K562 (cell line): ENCODE results near the gene NACC1. TPM values are rescaled to one million over a fixed set of nuclear protein-coding genes. Genes with fewer than 3 reads are reported as not detected.

Source experiments
- ATAC-seq: fragments of 200-7000 bp; cut with Tn5 transposase; 3 replicates; pipeline ENCODE4 v1.9.1; 2020; ENCODE audit warnings: moderate library complexity
- BruUV-seq: library from RNA; stranded (reverse); fragments of 400-500 nt; replicated peaks from 2 replicates; lab custom pipeline; 2021; lab: Mats Ljungman, UMichigan
- CTCF ChIA-PET: fragments of 300-600 bp; formaldehyde crosslinking; extraction: SDS; loops from one replicate; lab custom pipeline; 2021; ENCODE audit warnings: low intra/inter-chr PET ratio; lab: Yijun Ruan, JAX
- POLR2A ChIA-PET: fragments of 300-600, 350-650 bp; sonication (Branson Sonifier 250); formaldehyde crosslinking; extraction: SDS; loops from one replicate; lab custom pipeline; 2021; ENCODE audit warnings: antibody characterized with exemption, inconsistent platforms; lab: Yijun Ruan, JAX
- DNase-seq, 4 experiments: peaks; one replicate each; pipeline versions ENCODE4 v3.0.0 to v3.0.0-alpha.2; 2011 to 2018; ENCODE audit warnings: low spot score in 3 of 4, mixed read lengths in 3 of 4; ENCODE audit errors: extremely low read depth in 1 of 4
- FAIRE-seq: peaks from 2 replicates; lab custom pipeline; 2011; peaks lifted over from hg19 to GRCh38; lab: Jason Lieb, UNC
- H2AFZ ChIP-seq: 2 replicates; pipeline ENCODE4 v1.6.0; 2011; ENCODE audit warnings: low read depth, low read length, control low read depth, inconsistent platforms
- H3K27ac ChIP-seq: fragments of 200-600 bp; 3 replicates; pipeline ENCODE4 v1.8.0; 2011; ENCODE audit warnings: low read depth, mild to moderate bottlenecking, control low read depth, inconsistent platforms, low read length, moderate library complexity, mixed read lengths; ENCODE audit errors: extremely low read depth
- H3K27me3 ChIP-seq, 2 experiments: fragments of 300-600 bp in 1 of 2; 2 replicates in 1 of 2; 3 replicates in 1 of 2; pipeline versions ENCODE4 v1.6.0 to v1.8.0; 2011; ENCODE audit warnings: inconsistent platforms in 2 of 2, low read length in 2 of 2, mild to moderate bottlenecking in 1 of 2, mixed read lengths in 1 of 2, moderate library complexity in 1 of 2; ENCODE audit not compliant: control insufficient read depth in 2 of 2, insufficient read depth in 2 of 2
- H3K36me3 ChIP-seq: fragments of 300-600 bp; 3 replicates; pipeline ENCODE4 v1.8.0; 2011; ENCODE audit warnings: mild to moderate bottlenecking, low read length, inconsistent platforms; ENCODE audit not compliant: control insufficient read depth, insufficient read depth
- H3K4me1 ChIP-seq, 2 experiments: fragments of 200-600 bp in 1 of 2; replicated peaks in 1 of 2; 2 replicates in 1 of 2; 3 replicates in 1 of 2; pipeline versions ENCODE4 v1.5.1 to v1.8.0; 2011; ENCODE audit warnings: inconsistent platforms in 2 of 2, low read length in 2 of 2, mild to moderate bottlenecking in 1 of 2, mixed read lengths in 1 of 2, moderate library complexity in 1 of 2; ENCODE audit not compliant: control insufficient read depth in 2 of 2, insufficient read depth in 2 of 2
- H3K4me2 ChIP-seq: 2 replicates; pipeline ENCODE4 v1.6.1; 2011; ENCODE audit warnings: low read length, control low read depth, inconsistent platforms, mixed read lengths; ENCODE audit not compliant: insufficient read depth
- H3K4me3 ChIP-seq: fragments of 200-600 bp; sonication (generic), shearing (Covaris generic); 2 replicates; pipeline ENCODE4 v1.5.1; 2016; ENCODE audit warnings: control low read depth, inconsistent platforms
- H3K79me2 ChIP-seq: fragments of 200-600 bp; 3 replicates; pipeline ENCODE4 v1.8.0; 2011; ENCODE audit warnings: low read length, inconsistent platforms; ENCODE audit not compliant: control insufficient read depth, insufficient read depth
- H3K9ac ChIP-seq, 2 experiments: 2 replicates each; pipeline versions ENCODE4 v1.6.0 to v1.6.1; 2011; ENCODE audit warnings: low read depth in 2 of 2, low read length in 2 of 2, control low read depth in 1 of 2, inconsistent platforms in 1 of 2, mild to moderate bottlenecking in 1 of 2, mixed read lengths in 1 of 2; ENCODE audit not compliant: insufficient read depth in 1 of 2
- H3K9me1 ChIP-seq: one replicate; pipeline ENCODE4 v1.6.0; 2011; ENCODE audit warnings: inconsistent platforms, mild to moderate bottlenecking, low read length, moderate library complexity; ENCODE audit not compliant: control insufficient read depth, insufficient read depth
- H3K9me3 ChIP-seq: replicated peaks from 2 replicates; pipeline ENCODE4 v1.5.1; 2011; ENCODE audit warnings: low read depth, low read length, inconsistent platforms; ENCODE audit not compliant: control insufficient read depth, insufficient read depth
- H4K20me1 ChIP-seq: replicated peaks from 2 replicates; pipeline ENCODE4 v1.6.1; 2011; ENCODE audit warnings: low read length, inconsistent platforms, mixed read lengths; ENCODE audit not compliant: control insufficient read depth, insufficient read depth
- BRCA1 ChIP-seq, 2 experiments: fragments of 450-650 bp in 1 of 2; sonication (generic) in 1 of 2; formaldehyde crosslinking in 1 of 2; IDR thresholded peaks; 2 replicates each; pipeline versions ENCODE4 v1.5.0 to v1.6.1; 2017 to 2020; ENCODE audit warnings: mild to moderate bottlenecking in 1 of 2, missing genetic modification reagents in 1 of 2
- DACH1 ChIP-seq: fragments of 450-650 bp; IDR thresholded peaks from 2 replicates; pipeline ENCODE4 v1.6.1; 2018; ENCODE audit not compliant: partially characterized antibody
- PTBP1 ChIP-seq: fragments of 200-400 bp; formaldehyde crosslinking; IDR thresholded peaks from 2 replicates; pipeline ENCODE4 v1.6.1; 2017; ENCODE audit warnings: low read depth, low read length
- RAD21 ChIP-seq, 2 experiments: fragments of 250-450 bp in 1 of 2; fragments of 450-650 bp in 1 of 2; sonication (Bioruptor Pico) in 1 of 2; formaldehyde crosslinking in 1 of 2; IDR thresholded peaks in 1 of 2; conservative IDR thresholded peaks in 1 of 2; 2 replicates each; pipeline versions ENCODE4 v1.4.0 to v1.8.0; 2020 to 2022; ENCODE audit warnings: mild to moderate bottlenecking in 2 of 2, moderate library complexity in 1 of 2
- RBFOX2 ChIP-seq: fragments of 200-400 bp; formaldehyde crosslinking; IDR thresholded peaks from 2 replicates; pipeline ENCODE4 v1.6.1; 2017; ENCODE audit warnings: low read depth, mild to moderate bottlenecking, low read length, moderate library complexity
- RHOXF2B ChIP-seq: fragments of 250-450 bp; sonication (Bioruptor Pico); conservative IDR thresholded peaks from 2 replicates; pipeline ENCODE4 v1.5.1; 2021
- SAP30 ChIP-seq: fragments of 200-600 bp; sonication (generic); IDR thresholded peaks from 2 replicates; pipeline ENCODE4 v1.6.1; 2012; ENCODE audit warnings: borderline replicate concordance, low read depth, mild to moderate bottlenecking, moderate library complexity, low read length, control low read depth, inconsistent platforms; ENCODE audit not compliant: insufficient read depth, poor library complexity, severe bottlenecking
- SUPT5H ChIP-seq: fragments of 450-650 bp; IDR thresholded peaks from 2 replicates; pipeline ENCODE4 v1.6.1; 2016
- ZNF316 ChIP-seq: fragments of 450-650 bp; IDR thresholded peaks from 2 replicates; pipeline ENCODE4 v1.6.1; 2016
- WGBS: fragments of 100-300 bp; shearing (Covaris generic); methylation state at CpG from one replicate; pipeline ENCODE4 v1.1.6; 2016; ENCODE audit warnings: low coverage, mixed read lengths; ENCODE audit not compliant: insufficient coverage; ENCODE audit errors: missing lambda C conversion rate; 5-methylcytosine and 5-hydroxymethylcytosine counted together
- in situ Hi-C: fragments of 300-500 bp; cut with MboI; formaldehyde crosslinking; loops from 4 replicates; pipeline ENCODE4 v1.15.0; 2018; ENCODE audit warnings: inconsistent platforms, mixed read lengths
- intact Hi-C: fragments of 100-400 bp; cut with micrococcal nuclease; formaldehyde crosslinking; loops from 2 replicates; pipeline ENCODE4 v1.14.2; 2022
- polyA plus RNA-seq, 8 experiments: library from polyadenylated mRNA; depleted of rRNA in 4 of 8; stranded (reverse) in 5 of 8; unstranded in 3 of 8; fragments of >200 nt; fragmentation: Nextera tagmentation in 2 of 8; fragmentation: Illumina TruSeq in 1 of 8; extraction: Ambion mirVana in 2 of 8; extraction: Trizol in 1 of 8; gene quantifications; 2 replicates each; pipeline versions ENCODE4 v1.2.1 to v1.2.3, GENCODE V29; 2011 to 2014; ENCODE audit warnings: inconsistent platforms in 1 of 8, missing spikeins in 1 of 8
- total RNA-seq, 7 experiments: library from RNA; depleted of rRNA in 6 of 7; stranded (reverse); fragments of >200 nt in 6 of 7; fragmentation: Illumina TruSeq in 2 of 7; extraction: Trizol in 2 of 7; gene quantifications; 2 replicates each; pipeline versions ENCODE4 v1.2.1 to v1.2.3, GENCODE V29; 2011 to 2021; ENCODE audit warnings: low replicate concordance in 1 of 7
- TF ChIP-seq, protein P1 (sequence below): fragments of 200-600 bp; sonication (generic); IDR thresholded peaks from one replicate; pipeline ENCODE4 v1.6.1; 2012; ENCODE audit warnings: mild to moderate bottlenecking, low read depth, low read length, inconsistent platforms

NACC1 gene
- total and polyA plus RNA-seq, 9 of the 15 experiments (the other 6 are each of a cell fraction or from before 2014, with no cell fraction given): 0.04 to 96.6 (median 25.8) TPM

DNA sequence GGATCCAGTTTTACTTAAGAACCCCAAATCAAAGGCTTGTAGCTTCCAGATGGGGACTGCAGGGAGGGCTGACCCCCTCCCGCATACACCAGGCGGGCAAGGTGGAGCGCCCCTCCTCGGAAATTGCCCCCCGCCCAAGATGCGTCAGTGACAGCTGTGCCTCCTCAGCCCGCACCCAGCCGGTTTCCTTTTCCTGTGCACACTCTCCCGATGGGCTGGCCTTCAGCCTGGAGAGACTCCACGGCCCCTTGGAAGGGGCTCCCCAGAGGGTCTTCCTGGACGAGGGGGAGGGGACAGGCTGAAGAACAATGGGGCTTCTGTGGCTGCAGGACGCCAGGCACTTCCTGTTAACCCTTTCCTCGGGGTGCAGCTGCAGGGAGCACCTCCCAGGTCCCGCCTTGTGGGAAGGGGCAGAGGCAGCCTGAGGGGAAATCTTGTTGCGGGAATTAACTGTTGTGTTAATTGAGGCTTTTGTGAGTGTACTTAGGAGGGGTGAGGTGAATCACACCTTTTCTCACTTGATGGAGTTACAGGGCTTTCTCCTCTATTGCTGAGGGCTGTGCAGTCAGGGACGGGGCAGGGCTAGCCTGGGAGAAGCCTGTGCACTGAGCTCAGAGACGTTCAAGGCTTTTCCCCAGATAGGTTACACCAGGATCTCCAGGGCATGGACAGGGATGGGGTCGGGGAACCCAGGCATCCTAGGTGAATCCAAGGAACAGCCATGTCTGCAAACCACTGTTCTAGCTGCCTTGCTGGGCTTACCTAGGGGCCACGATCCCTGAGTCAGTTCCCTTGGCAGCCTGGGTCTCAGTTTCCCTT, 46.5 kb downstream of the NACC1 start:
- Histone ChIP-seq H3K9me3 (no peaks in the 10 kb centered on the region), H3K36me3 (no peaks in the 10 kb centered on the region; the same call in 2 of the 3 replicates), H3K9me1 (no peaks in the 10 kb centered on the region), H3K4me1 (peaks cover 35 to 62% of the 10 kb centered on the region in 2 experiments), H3K79me2 (peaks cover 7% of the 10 kb centered on the region; the same call in 2 of the 3 replicates), H3K4me3 (peak overlapping the region; percentile 48), H3K4me2 (peak overlapping the region; percentile 96), H3K27me3 (no peaks in the 10 kb centered on the region), H3K9ac (peak overlapping the region; percentile 82 to 88), H2AFZ (peak overlapping the region; percentile 81), H3K27ac (peak overlapping the region; percentile 98), H4K20me1 (no peaks in the 10 kb centered on the region)
- ATAC-seq: peak; percentile 7
- ChIA-PET CTCF (no interaction called here), POLR2A (interaction anchor here (0.6 to 4.9 kb wide), 14 partner anchors 9 to 1008 kb away, joined by 3 to 45 read pairs (median 3); partner anchors contain the start of genes IER2 and STX10)
- no peak for FAIRE-seq
- in situ Hi-C loops (no loop called here), intact Hi-C loops (no loop called here)
- DNase-seq: peak in 3 of 4 experiments; percentile 23 to 76 (median 53)
- no TSS peak for BruUV-seq
- WGBS: 7% methylated on average over 17 of the region's 19 CpGs
- TF ChIP-seq RHOXF2B (CRISPR knock-in tag) (no peak), RBFOX2 (peak; percentile 57), BRCA1 (IDR thresholded peaks at IDR 0.05) (no peak), BRCA1 (CRISPR knock-in tag; IDR thresholded peaks at IDR 0.05) (no peak), ZNF316 (no peak), SAP30 (peak; percentile 52), RAD21 (CRISPR knock-in tag; conservative IDR thresholded peaks at IDR 0.05 in 1 of 2, IDR thresholded peaks at IDR 0.05 in 1 of 2) (no peak), PTBP1 (no peak), DACH1 (peak; percentile 15), SUPT5H (no peak)
- TF ChIP-seq, protein P1, sequence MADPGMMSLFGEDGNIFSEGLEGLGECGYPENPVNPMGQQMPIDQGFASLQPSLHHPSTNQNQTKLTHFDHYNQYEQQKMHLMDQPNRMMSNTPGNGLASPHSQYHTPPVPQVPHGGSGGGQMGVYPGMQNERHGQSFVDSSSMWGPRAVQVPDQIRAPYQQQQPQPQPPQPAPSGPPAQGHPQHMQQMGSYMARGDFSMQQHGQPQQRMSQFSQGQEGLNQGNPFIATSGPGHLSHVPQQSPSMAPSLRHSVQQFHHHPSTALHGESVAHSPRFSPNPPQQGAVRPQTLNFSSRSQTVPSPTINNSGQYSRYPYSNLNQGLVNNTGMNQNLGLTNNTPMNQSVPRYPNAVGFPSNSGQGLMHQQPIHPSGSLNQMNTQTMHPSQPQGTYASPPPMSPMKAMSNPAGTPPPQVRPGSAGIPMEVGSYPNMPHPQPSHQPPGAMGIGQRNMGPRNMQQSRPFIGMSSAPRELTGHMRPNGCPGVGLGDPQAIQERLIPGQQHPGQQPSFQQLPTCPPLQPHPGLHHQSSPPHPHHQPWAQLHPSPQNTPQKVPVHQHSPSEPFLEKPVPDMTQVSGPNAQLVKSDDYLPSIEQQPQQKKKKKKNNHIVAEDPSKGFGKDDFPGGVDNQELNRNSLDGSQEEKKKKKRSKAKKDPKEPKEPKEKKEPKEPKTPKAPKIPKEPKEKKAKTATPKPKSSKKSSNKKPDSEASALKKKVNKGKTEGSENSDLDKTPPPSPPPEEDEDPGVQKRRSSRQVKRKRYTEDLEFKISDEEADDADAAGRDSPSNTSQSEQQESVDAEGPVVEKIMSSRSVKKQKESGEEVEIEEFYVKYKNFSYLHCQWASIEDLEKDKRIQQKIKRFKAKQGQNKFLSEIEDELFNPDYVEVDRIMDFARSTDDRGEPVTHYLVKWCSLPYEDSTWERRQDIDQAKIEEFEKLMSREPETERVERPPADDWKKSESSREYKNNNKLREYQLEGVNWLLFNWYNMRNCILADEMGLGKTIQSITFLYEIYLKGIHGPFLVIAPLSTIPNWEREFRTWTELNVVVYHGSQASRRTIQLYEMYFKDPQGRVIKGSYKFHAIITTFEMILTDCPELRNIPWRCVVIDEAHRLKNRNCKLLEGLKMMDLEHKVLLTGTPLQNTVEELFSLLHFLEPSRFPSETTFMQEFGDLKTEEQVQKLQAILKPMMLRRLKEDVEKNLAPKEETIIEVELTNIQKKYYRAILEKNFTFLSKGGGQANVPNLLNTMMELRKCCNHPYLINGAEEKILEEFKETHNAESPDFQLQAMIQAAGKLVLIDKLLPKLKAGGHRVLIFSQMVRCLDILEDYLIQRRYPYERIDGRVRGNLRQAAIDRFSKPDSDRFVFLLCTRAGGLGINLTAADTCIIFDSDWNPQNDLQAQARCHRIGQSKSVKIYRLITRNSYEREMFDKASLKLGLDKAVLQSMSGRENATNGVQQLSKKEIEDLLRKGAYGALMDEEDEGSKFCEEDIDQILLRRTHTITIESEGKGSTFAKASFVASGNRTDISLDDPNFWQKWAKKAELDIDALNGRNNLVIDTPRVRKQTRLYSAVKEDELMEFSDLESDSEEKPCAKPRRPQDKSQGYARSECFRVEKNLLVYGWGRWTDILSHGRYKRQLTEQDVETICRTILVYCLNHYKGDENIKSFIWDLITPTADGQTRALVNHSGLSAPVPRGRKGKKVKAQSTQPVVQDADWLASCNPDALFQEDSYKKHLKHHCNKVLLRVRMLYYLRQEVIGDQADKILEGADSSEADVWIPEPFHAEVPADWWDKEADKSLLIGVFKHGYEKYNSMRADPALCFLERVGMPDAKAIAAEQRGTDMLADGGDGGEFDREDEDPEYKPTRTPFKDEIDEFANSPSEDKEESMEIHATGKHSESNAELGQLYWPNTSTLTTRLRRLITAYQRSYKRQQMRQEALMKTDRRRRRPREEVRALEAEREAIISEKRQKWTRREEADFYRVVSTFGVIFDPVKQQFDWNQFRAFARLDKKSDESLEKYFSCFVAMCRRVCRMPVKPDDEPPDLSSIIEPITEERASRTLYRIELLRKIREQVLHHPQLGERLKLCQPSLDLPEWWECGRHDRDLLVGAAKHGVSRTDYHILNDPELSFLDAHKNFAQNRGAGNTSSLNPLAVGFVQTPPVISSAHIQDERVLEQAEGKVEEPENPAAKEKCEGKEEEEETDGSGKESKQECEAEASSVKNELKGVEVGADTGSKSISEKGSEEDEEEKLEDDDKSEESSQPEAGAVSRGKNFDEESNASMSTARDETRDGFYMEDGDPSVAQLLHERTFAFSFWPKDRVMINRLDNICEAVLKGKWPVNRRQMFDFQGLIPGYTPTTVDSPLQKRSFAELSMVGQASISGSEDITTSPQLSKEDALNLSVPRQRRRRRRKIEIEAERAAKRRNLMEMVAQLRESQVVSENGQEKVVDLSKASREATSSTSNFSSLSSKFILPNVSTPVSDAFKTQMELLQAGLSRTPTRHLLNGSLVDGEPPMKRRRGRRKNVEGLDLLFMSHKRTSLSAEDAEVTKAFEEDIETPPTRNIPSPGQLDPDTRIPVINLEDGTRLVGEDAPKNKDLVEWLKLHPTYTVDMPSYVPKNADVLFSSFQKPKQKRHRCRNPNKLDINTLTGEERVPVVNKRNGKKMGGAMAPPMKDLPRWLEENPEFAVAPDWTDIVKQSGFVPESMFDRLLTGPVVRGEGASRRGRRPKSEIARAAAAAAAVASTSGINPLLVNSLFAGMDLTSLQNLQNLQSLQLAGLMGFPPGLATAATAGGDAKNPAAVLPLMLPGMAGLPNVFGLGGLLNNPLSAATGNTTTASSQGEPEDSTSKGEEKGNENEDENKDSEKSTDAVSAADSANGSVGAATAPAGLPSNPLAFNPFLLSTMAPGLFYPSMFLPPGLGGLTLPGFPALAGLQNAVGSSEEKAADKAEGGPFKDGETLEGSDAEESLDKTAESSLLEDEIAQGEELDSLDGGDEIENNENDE: no peak
